ENCODE data around the gene PLEKHG4B.

- TF ChIP-seq CTCF (conservative IDR thresholded peaks at IDR 0.05; ENCODE audit: low read depth, low read length), result no peak
- TF ChIP-seq EZH2 (IDR thresholded peaks at IDR 0.05; ENCODE audit: low read length, unreplicated experiment), result no peak
- no peak for TF ChIP-seq EZH2phosphoT487 (IDR thresholded peaks at IDR 0.05; ENCODE audit: borderline replicate concordance, low read length)
Measured at GRCh38 chr5:138936-139335, 47.0 kb downstream of the PLEKHG4B start.
